Measurements from ENCODE around the gene AFF2.

The AFF2 gene

DNA sequence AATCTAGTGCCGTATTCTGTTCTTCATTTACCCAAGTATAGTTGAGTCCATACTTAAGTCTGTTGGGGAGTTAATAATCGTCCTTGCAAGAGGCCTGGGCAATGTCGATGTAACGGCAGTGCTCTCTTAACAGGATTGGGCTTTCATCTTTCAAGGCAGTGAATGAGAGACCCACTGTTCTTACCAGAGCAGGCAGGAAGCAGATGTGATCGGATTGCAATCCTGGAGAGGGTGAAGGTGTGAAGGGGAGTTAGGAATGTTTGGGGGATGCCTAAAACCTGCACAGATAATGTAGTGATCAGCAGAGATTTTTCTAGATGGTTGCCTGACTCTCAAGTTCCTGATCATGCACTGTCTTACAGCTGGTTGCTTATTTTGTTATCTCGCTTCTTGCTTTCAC lies 308.4 kb downstream of the AFF2 start:
- ATAC-seq (no peak), DNase-seq (no peak)
- H3K36me3 Mint-ChIP-seq (ENCODE audit: low read depth) = no peaks in the 10 kb centered on the region
- no peaks in the 10 kb centered on the region for H3K27me3 Mint-ChIP-seq
- H3K9me3 Mint-ChIP-seq = no peaks in the 10 kb centered on the region
- no peaks in the 10 kb centered on the region for H3K4me1 Mint-ChIP-seq
- H3K27ac Mint-ChIP-seq = no peak overlapping the region
- H3K4me3 Mint-ChIP-seq = no peak overlapping the region

DNA sequence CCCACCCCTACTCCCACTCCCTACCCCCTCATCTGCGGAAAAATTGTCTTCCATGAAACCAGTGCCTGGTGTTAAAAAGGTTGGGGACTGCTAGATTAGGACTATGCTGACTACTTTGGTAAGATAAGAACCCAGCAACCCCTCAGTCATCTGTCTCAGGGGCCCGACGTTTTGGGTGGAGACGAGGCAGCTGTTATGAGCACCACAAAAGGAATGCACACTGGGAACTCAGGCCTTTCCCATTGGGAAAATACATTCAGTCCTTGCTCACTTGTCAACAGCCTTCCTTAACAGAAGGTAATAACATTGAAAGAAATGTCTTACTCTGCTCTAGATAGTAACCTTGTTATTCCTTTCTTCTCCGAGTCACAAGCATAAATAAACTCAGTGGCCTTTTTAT lies 310.8 kb downstream of the AFF2 start:
- Mint-ChIP-seq H3K27ac (no peak overlapping the region), H3K4me3 (no peak overlapping the region), H3K36me3 (ENCODE audit: low read depth) (no peaks in the 10 kb centered on the region), H3K9me3 (no peaks in the 10 kb centered on the region), H3K4me1 (no peaks in the 10 kb centered on the region), H3K27me3 (no peaks in the 10 kb centered on the region)
- ATAC-seq (no peak), DNase-seq (no peak)

DNA sequence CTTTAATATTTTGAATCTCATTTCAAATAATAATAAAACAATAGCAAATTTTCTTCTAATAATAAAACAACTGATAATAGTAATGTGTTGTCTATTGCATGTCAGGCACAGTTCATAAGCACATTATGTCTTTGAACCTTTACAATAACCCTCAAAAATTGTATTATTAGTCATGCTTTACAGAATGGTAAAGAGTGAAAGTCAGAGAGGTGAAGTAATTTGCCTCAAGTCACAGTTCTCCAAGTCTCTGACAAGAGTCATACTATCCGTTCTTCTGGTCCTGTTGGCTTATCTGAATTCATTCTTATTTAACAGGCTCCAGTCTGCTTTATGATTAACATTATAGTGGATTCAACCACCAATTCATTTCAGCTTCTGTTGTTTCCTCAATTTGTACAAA lies 313.0 kb downstream of the AFF2 start:
- Mint-ChIP-seq H3K4me1 (no peaks in the 10 kb centered on the region), H3K36me3 (ENCODE audit: low read depth) (no peaks in the 10 kb centered on the region), H3K27me3 (no peaks in the 10 kb centered on the region), H3K4me3 (no peak overlapping the region), H3K9me3 (no peaks in the 10 kb centered on the region), H3K27ac (no peak overlapping the region)
- no peak for ATAC-seq
- no peak for DNase-seq

DNA sequence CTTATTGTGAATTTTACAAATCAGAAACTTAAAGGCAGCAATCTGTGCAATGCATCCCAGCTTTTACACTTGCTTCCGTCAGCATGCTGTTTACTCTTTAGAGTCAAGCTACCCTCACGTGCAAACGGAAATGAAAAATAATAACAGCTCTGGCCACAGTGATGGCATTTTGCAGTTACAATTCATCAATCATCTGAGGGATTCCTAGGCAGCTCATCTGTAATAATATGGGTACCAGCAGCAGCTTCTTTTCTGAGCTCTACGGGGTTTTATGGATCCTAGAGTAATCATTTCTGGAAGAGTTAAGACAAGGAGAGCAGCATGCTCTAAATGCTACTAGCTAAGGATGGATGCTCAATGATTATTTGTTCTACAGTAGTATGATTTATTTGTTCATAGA lies 313.6 kb downstream of the AFF2 start:
- H3K36me3 Mint-ChIP-seq (ENCODE audit: low read depth) = no peaks in the 10 kb centered on the region
- DNase-seq = no peak

DNA sequence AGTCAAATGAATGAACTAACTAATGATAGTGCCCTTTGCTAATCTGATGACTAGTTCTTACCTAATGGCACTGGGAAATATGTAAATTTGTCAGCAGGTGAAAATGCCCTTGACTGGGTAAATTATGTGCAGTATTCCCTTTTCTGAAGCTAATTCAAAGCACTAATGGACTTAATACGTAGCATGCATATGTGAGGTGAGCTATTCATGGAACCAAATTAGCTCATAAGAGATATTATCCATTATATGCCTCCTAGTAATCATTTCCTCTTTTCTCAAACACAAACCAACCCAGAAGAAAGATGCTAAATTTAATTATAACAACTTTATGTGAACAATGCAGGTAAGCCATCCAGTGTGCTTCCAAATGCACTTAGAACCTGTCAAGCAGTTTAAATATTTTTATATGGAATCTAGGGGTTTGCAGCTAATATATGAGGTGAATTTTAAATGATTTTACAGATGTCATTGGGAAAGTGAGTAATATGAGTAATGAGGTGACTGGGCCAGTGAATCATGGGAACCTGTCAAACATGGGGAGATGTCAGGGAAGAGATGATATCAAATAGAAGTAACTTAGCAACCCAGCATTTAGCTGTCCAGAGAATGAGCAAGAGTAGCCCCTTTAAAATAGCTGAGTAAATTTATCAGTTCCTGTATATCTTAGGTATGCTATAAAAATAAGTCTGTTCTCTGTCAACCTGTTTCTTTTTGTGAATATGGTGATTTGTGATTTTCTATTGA lies 315.0 kb downstream of the AFF2 start:
- no peaks in the 10 kb centered on the region for H3K4me1 Mint-ChIP-seq

More for the DNA sequence above, 313.6 kb downstream of the AFF2 start:
- Mint-ChIP-seq H3K9me3 (no peaks in the 10 kb centered on the region), H3K4me3 (no peak overlapping the region), H3K27ac (no peak overlapping the region), H3K4me1 (no peaks in the 10 kb centered on the region), H3K27me3 (no peaks in the 10 kb centered on the region)
- no peak for ATAC-seq

DNA sequence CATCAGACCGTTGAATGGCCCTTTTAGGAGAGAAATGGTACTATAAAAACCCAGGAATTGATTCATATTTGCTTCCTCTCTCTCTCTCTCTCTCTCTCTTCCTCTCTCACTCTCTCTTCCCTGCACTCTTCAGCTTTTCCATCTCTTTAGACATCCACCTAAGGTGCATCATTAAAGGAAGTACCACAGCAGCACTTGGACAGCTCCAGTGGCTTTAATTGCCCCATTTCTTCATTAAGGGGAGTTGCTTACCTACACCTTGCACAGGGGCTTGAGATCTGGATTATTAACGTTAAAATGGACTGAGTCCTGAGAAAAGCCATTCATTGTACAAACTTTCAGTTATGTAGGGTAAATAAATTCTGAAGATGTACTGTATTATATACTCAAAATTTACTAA lies 323.6 kb downstream of the AFF2 start:
- H3K27me3 Mint-ChIP-seq = no peaks in the 10 kb centered on the region
- DNase-seq (no peak), ATAC-seq (no peak)
- H3K4me3 Mint-ChIP-seq = no peak overlapping the region
- no peaks in the 10 kb centered on the region for H3K4me1 Mint-ChIP-seq
- H3K9me3 Mint-ChIP-seq = no peaks in the 10 kb centered on the region
- H3K27ac Mint-ChIP-seq = no peak overlapping the region
- H3K36me3 Mint-ChIP-seq (ENCODE audit: low read depth) = no peaks in the 10 kb centered on the region

More for the DNA sequence above, 315.0 kb downstream of the AFF2 start:
- Mint-ChIP-seq H3K27me3 (no peaks in the 10 kb centered on the region), H3K9me3 (no peaks in the 10 kb centered on the region), H3K36me3 (ENCODE audit: low read depth) (no peaks in the 10 kb centered on the region), H3K4me3 (no peak overlapping the region), H3K27ac (no peak overlapping the region)
- ATAC-seq = no peak
- DNase-seq = no peak

DNA sequence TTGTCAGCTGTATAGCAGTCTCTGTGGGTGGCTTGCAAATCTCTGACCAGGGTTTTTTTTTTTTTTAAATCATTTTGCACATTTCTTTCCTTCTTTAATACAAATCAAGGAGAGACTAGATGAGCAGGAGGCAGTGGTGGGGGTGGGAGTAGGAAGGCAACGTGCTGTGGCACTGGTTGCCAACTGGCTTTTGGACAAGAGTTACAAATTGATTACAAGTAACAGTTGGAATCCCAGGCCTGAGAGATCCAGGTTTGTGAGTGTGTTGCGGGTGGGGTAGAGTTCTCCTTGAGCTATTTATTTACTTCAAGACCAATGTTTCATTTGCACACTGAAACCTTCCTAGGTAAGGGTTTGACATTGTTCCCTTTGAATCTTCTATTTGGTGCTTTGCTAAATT lies 325.3 kb downstream of the AFF2 start:
- Mint-ChIP-seq H3K9me3 (no peaks in the 10 kb centered on the region), H3K27ac (no peak overlapping the region), H3K36me3 (ENCODE audit: low read depth) (no peaks in the 10 kb centered on the region), H3K27me3 (no peaks in the 10 kb centered on the region), H3K4me1 (no peaks in the 10 kb centered on the region), H3K4me3 (no peak overlapping the region)
- DNase-seq (no peak), ATAC-seq (no peak)

DNA sequence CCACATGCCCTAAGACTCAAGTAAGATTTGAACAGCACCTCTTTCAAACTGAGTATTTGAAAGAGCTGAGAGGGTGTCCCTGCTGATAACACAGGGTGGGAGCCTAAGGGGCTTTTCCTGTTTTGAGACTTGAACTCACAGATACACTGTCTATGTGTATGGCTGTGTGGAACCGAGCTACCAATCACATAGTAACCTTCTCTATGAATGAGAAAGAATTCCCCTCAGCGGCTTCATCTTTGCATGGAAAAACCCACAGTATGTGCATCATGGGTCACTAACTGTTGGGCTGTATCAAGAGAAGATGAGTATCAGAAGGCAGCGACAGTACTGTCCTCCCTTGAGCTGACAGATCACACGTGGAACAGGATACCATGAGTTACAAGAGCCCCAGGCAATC lies 336.3 kb downstream of the AFF2 start:
- no peak for DNase-seq
- H3K27me3 Mint-ChIP-seq = no peaks in the 10 kb centered on the region
- H3K27ac Mint-ChIP-seq = no peak overlapping the region
- no peak for ATAC-seq
- H3K9me3 Mint-ChIP-seq = no peaks in the 10 kb centered on the region
- no peaks in the 10 kb centered on the region for H3K4me1 Mint-ChIP-seq
- no peaks in the 10 kb centered on the region for H3K36me3 Mint-ChIP-seq (ENCODE audit: low read depth)
- no peak overlapping the region for H3K4me3 Mint-ChIP-seq

DNA sequence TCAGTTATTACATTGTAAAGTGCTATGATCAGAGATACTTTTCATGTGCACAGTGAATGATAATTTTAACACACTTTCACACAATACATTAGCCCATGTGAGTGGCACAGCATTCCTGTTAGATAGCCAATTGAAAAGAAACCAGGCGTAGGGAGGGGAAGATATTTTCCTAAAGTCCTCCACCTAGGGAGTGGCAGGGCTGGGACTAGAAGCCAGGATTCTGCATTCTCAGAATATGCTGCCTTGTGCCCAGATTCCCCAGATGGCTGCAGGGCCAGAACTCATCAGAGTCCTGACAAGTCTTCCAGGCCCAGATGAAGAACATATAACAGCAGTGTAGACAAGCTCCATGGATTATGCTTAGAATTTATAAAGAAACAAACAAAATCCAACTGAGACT lies 350.2 kb downstream of the AFF2 start:
- Mint-ChIP-seq H3K36me3 (ENCODE audit: low read depth) (no peaks in the 10 kb centered on the region), H3K27ac (no peak overlapping the region), H3K27me3 (no peaks in the 10 kb centered on the region), H3K4me1 (no peaks in the 10 kb centered on the region), H3K4me3 (no peak overlapping the region), H3K9me3 (no peaks in the 10 kb centered on the region)
- DNase-seq (no peak), ATAC-seq (no peak)

DNA sequence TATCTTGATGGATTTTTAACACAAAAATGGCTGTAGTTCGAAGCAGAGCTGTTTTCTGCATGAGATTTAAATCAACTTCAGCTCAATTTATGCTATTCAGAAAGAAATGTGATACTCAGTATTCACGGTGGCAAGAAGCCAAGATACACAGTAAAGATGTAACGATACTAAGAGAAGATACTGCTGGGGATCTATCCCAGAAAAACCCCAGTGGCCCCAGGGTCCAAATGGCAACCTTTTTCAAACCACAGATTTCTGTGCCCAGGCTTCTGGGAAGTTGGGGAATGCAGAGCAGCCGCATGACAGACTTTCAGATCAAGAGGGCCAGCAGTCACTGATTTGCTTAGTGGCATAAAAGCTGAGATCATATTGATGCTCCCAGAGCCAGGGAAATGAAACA lies 353.9 kb downstream of the AFF2 start:
- ATAC-seq (no peak), DNase-seq (no peak)
- H3K36me3 Mint-ChIP-seq (ENCODE audit: low read depth) = no peaks in the 10 kb centered on the region
- H3K27ac Mint-ChIP-seq = no peak overlapping the region
- H3K9me3 Mint-ChIP-seq = no peaks in the 10 kb centered on the region
- H3K4me3 Mint-ChIP-seq = no peak overlapping the region
- no peaks in the 10 kb centered on the region for H3K4me1 Mint-ChIP-seq
- no peaks in the 10 kb centered on the region for H3K27me3 Mint-ChIP-seq

DNA sequence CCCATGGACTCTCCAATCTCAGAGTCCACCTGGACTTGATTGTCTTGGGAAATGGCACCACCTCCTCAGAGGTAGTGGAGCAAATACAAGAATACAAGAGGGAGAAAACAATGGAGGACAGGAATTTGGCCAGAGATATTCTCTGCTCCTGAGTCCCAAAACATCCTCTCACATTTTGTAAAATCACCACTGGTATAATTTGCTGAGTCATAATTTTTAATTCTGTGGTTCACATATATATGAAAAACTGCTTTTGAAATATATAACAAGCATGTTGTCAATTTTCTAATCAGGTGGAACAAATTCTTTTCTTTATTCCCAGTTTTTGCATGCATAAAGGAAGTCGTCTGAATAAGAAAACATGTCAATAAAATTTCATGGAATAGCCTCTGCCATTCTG lies 356.1 kb downstream of the AFF2 start:
- no peaks in the 10 kb centered on the region for H3K27me3 Mint-ChIP-seq
- no peak overlapping the region for H3K27ac Mint-ChIP-seq
- H3K4me1 Mint-ChIP-seq = no peaks in the 10 kb centered on the region
- H3K4me3 Mint-ChIP-seq = no peak overlapping the region
- no peak for ATAC-seq
- DNase-seq = no peak
- H3K9me3 Mint-ChIP-seq = no peaks in the 10 kb centered on the region
- no peaks in the 10 kb centered on the region for H3K36me3 Mint-ChIP-seq (ENCODE audit: low read depth)

DNA sequence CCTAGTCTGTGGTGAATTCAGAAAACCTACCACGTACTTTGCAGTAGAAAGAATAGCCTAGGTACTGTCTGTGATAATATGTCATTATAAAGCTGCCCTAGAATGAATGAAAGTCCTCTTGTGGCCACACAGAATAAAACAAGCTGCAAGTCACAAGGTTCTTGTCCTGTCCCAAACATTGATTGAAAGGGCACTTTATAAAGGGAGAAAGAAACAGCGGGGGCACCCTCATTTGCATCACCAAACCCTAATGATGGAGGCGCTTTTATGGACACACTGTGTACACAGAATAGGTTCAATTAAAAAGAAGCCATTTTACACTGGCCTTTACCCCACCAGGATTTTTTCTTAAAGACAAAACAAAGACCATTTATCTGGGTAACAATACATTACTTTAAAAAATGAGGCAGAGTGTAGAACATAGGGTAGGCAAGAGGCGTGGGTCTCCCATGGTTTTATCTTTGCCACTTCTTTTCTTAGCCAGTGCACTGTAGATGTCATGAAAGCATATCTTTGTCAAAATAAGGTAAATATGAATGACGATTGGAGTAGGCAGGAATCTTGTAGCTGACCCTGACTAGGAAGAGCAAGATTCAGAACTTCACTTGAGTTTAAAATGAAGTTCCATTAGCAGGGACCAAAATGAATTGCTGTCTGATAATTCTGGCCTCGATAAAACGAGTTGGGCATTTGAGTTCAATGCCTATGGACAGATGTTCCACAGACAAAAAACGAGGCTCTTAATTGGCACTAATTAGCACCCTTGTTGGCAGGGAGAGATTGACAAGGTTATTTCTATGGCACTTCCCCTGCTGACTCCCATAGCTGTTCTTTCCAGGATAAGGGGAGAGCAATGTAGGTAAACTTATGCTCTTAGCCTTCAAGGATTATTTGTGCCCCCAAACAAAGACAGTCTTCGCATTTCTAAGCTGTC lies 365.1 kb downstream of the AFF2 start:
- Mint-ChIP-seq H3K4me3 (no peak overlapping the region), H3K9me3 (no peaks in the 10 kb centered on the region), H3K4me1 (no peaks in the 10 kb centered on the region), H3K27ac (no peak overlapping the region), H3K36me3 (ENCODE audit: low read depth) (no peaks in the 10 kb centered on the region), H3K27me3 (no peaks in the 10 kb centered on the region)
- DNase-seq = no peak
- ATAC-seq = no peak

DNA sequence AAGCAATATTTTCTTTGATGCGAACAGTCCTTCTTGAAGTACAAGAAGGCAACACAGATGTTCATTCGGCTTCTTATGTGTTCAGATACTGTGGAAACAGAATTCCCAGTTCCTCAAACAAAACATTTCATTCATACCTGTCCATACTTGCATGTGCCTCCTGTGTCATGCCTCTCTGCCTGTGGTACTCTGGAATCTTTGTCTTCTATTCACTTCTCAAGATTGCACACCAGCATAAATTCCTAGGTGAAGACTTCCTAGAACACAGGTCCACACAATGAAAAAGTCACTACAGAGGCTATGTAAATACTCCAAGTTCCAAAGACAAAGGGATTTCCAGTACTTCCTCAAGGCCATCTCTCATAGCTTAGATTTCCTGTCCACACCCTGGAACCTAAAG lies 367.2 kb downstream of the AFF2 start:
- no peaks in the 10 kb centered on the region for H3K4me1 Mint-ChIP-seq
- H3K4me3 Mint-ChIP-seq = no peak overlapping the region
- H3K27me3 Mint-ChIP-seq = no peaks in the 10 kb centered on the region
- no peaks in the 10 kb centered on the region for H3K9me3 Mint-ChIP-seq
- no peaks in the 10 kb centered on the region for H3K36me3 Mint-ChIP-seq (ENCODE audit: low read depth)
- DNase-seq (no peak), ATAC-seq (no peak)
- H3K27ac Mint-ChIP-seq = no peak overlapping the region

DNA sequence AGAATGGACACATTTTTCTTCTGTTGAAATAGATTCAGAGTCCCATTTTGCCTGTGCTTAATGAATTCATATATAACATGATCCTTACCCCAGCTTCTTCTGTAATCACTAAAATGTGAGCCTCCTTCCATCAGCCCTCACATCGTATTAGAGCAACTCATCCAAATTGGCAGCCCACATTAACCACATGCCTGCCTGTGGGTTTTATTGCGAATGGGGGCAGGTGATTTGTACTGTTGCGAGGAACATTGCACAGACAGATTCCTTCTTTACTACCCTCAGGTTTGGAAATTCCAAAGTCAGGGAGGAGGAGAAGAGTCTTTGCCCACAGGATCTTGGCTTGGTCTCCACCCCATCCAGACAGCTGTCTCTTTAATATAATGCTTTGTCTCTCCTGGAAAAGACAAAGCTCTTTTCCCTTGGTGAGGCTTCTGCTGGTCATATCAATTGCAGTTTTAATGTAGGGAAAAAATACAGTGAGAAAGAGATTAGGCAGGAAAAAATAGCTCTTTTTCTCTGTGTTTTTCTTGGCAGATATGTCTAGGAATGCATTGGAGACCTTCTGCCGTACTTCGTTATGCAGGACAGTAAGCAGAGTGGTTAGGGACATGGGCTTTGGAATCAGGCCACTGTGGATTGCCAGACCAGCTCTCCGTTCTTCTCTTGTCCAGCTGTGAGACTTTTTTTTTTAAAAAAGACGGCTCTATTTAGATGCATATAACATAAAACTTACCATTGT lies 371.2 kb downstream of the AFF2 start:
- H3K27ac Mint-ChIP-seq = no peak overlapping the region
- no peak overlapping the region for H3K4me3 Mint-ChIP-seq
- H3K4me1 Mint-ChIP-seq = no peaks in the 10 kb centered on the region
- H3K27me3 Mint-ChIP-seq = no peaks in the 10 kb centered on the region
- no peaks in the 10 kb centered on the region for H3K36me3 Mint-ChIP-seq (ENCODE audit: low read depth)
- ATAC-seq (no peak), DNase-seq (no peak)
- H3K9me3 Mint-ChIP-seq = no peaks in the 10 kb centered on the region

DNA sequence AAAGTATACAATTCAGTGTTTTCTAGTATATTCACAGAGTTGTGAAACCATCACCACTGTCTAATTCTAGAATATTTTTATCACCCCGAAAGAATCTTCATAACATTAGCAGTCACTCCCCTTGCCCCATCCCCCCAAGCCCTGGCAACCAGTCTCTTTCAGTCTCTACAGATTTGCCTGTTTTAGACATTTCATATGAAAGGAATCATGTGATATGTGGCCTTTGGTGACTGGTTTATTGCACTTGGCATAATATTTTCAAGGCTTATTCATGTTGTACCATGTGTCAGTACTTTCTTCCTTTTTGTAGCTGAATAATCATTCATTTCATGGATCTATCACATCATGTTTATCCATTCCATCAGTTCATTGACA lies 371.7 kb downstream of the AFF2 start:
- no peak overlapping the region for H3K4me3 Mint-ChIP-seq
- no peak for ATAC-seq
- no peaks in the 10 kb centered on the region for H3K9me3 Mint-ChIP-seq
- H3K4me1 Mint-ChIP-seq = no peaks in the 10 kb centered on the region
- no peaks in the 10 kb centered on the region for H3K36me3 Mint-ChIP-seq (ENCODE audit: low read depth)
- DNase-seq = no peak
- H3K27ac Mint-ChIP-seq = no peak overlapping the region
- no peaks in the 10 kb centered on the region for H3K27me3 Mint-ChIP-seq

Data from activated naive CD8-positive, alpha-beta T cell treated with anti-CD3 and anti-CD28 coated beads, Interleukin-2, amount 50 U/mL, for 24 hours (primary cell).